SH-SY5Y (cell line): ENCODE measurements around the gene SLC35F1.

ENCODE experiments used
- GATA2 ChIP-seq: IDR thresholded peaks from 2 replicates; pipeline ENCODE4 v1.6.1; 2011; ENCODE audit warnings: mild to moderate bottlenecking, low read depth, low read length
- GATA3 ChIP-seq: IDR thresholded peaks from 2 replicates; pipeline ENCODE4 v1.6.1; 2011; ENCODE audit warnings: low read depth, mild to moderate bottlenecking, low read length, moderate library complexity

- TF ChIP-seq GATA2, result no peak
- no peak for TF ChIP-seq GATA3
Measured at GRCh38 chr6:117955684-117956256, 48.7 kb downstream of the SLC35F1 start.
